GM21737 (cell line): ENCODE measurements around the gene THBS1.

ENCODE experiments used
- ATAC-seq: cut with Tn5 transposase; IDR thresholded peaks from one replicate; pipeline ENCODE4 v1.9.1; 2021; ENCODE audit warnings: mild to moderate bottlenecking, moderate library complexity; ENCODE audit not compliant: unreplicated experiment

The THBS1 gene

GRCh38 chr15:39580485-39581241, at the start of gene THBS1:
TSS of gene THBS1 (plus strand) at chr15:39581079. CDS start at chr15:39581858, 779 bp downstream.
- ATAC-seq = no peak

- ATAC-seq = no peak
These were observed 45.9 kb upstream of the THBS1 start for GRCh38 chr15:39534996-39535395.

GRCh38 chr15:39535466-39535865, 45.4 kb upstream of the THBS1 start:
- no peak for ATAC-seq

GRCh38 chr15:39538936-39539335, 41.9 kb upstream of the THBS1 start:
- ATAC-seq = no peak

- no peak for ATAC-seq
These were observed 41.4 kb upstream of the THBS1 start for GRCh38 chr15:39539466-39539865.

- ATAC-seq = no peak
These were observed 40.8 kb upstream of the THBS1 start for GRCh38 chr15:39539973-39540558.

GRCh38 chr15:39542385-39543065, 38.4 kb upstream of the THBS1 start:
- no peak for ATAC-seq

GRCh38 chr15:39543651-39544050, 37.2 kb upstream of the THBS1 start:
- no peak for ATAC-seq

GRCh38 chr15:39546842-39547241, 34.0 kb upstream of the THBS1 start:
- no peak for ATAC-seq

GRCh38 chr15:39548561-39548960, 32.3 kb upstream of the THBS1 start:
- no peak for ATAC-seq

GRCh38 chr15:39549912-39550311, 31.0 kb upstream of the THBS1 start:
- ATAC-seq = no peak

GRCh38 chr15:39551476-39551875, 29.4 kb upstream of the THBS1 start:
- ATAC-seq = no peak

- ATAC-seq = no peak
These were observed 28.3 kb upstream of the THBS1 start for GRCh38 chr15:39552556-39552955.

GRCh38 chr15:39553947-39554693, 26.8 kb upstream of the THBS1 start:
- ATAC-seq = no peak

- no peak for ATAC-seq
These were observed 26.0 kb upstream of the THBS1 start for GRCh38 chr15:39554746-39555387.

- ATAC-seq = no peak
These were observed 25.0 kb upstream of the THBS1 start for GRCh38 chr15:39555885-39556284.

GRCh38 chr15:39556461-39556860, 24.4 kb upstream of the THBS1 start:
- ATAC-seq = no peak

- ATAC-seq = no peak
These were observed 22.5 kb upstream of the THBS1 start for GRCh38 chr15:39558421-39558820.

- no peak for ATAC-seq
These were observed 15.8 kb upstream of the THBS1 start for GRCh38 chr15:39564972-39565665.

GRCh38 chr15:39565851-39566250, 15.0 kb upstream of the THBS1 start:
- no peak for ATAC-seq
